ENCODE measurements around the gene WHAMM.

GRCh38 chr15:82799183-82799841 lies 10.1 kb upstream of the WHAMM start:
- TF ChIP-seq CTCF (IDR thresholded peaks at IDR 0.05 in 4 of 5, conservative IDR thresholded peaks at IDR 0.05 in 1 of 5) = no peak
- no peak for TF ChIP-seq POLR2A (IDR thresholded peaks at IDR 0.05)
